ENCODE results near the gene APBB1IP.

DNA sequence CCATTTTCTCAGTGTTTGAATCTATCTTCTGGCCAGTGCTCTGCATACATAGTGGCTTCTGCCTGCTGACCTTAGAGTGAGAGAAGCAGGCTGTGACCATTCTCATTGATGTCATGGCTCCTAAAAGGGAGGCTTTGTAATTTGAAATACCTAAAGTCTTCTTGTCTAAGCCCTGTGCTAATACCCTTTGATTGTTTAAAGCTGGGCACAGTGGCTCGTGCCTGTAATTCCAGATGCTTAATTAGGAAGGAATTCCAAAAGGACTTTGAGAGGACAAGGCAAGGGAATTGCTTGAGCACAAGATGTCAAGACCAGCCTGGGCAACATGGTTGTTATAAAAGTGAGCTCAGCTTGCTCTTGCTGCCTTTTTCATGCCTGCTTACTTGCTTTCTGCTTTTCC lies 81.7 kb downstream of the APBB1IP start:
- TF ChIP-seq, protein P1, sequence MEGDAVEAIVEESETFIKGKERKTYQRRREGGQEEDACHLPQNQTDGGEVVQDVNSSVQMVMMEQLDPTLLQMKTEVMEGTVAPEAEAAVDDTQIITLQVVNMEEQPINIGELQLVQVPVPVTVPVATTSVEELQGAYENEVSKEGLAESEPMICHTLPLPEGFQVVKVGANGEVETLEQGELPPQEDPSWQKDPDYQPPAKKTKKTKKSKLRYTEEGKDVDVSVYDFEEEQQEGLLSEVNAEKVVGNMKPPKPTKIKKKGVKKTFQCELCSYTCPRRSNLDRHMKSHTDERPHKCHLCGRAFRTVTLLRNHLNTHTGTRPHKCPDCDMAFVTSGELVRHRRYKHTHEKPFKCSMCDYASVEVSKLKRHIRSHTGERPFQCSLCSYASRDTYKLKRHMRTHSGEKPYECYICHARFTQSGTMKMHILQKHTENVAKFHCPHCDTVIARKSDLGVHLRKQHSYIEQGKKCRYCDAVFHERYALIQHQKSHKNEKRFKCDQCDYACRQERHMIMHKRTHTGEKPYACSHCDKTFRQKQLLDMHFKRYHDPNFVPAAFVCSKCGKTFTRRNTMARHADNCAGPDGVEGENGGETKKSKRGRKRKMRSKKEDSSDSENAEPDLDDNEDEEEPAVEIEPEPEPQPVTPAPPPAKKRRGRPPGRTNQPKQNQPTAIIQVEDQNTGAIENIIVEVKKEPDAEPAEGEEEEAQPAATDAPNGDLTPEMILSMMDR (conservative IDR thresholded peaks at IDR 0.05 in 1 of 2, IDR thresholded peaks at IDR 0.05 in 1 of 2; ENCODE audit: extremely low read depth in 1 of 2, insufficient read depth in 1 of 2, low read depth in 1 of 2, low read length in 2 of 2): no peak
- no peak for TF ChIP-seq EZH2 (IDR thresholded peaks at IDR 0.05; ENCODE audit: borderline replicate concordance, low read length)

Data from mammary epithelial cell (primary cell).